ENCODE measurements around the gene ZNF716. TPM values are rescaled to one million over a fixed set of nuclear protein-coding genes. Genes with fewer than 3 reads are reported as not detected.

ZNF716 gene
- total RNA-seq = not detected in 2 replicates

GRCh38 chr7:57449904-57450303 is at the start of gene ZNF716:
Gene ZNF716 (plus strand): TSS chr7:57450177. CDS start chr7:57450289, 112 bp downstream.

